Kidney (tissue), 11 donors: ENCODE results near the gene NPIPB8. TPM values are rescaled to one million over a fixed set of nuclear protein-coding genes. Genes with fewer than 3 reads are reported as not detected.
"Not testable (repeated sequence)": the region's sequence is repeated elsewhere in the genome, so short reads cannot be mapped to it uniquely, and the experiment has no call there.

Source experiments
- DNase-seq, 5 donors: peaks; one replicate each; pipeline ENCODE4 v3.0.0-alpha.2; 2013 to 2020
- FAIRE-seq: peaks from 2 replicates; lab custom pipeline; 2012; peaks lifted over from hg19 to GRCh38; lab: Jason Lieb, UNC
- H3K27ac ChIP-seq, 2 donors: one replicate each; pipeline ENCODE4 v1.7.0; 2013; ENCODE audit warnings: low read depth in 2 of 2, low read length in 2 of 2, inconsistent platforms in 1 of 2
- H3K27me3 ChIP-seq: one replicate; pipeline ENCODE4 v1.7.1; 2013; ENCODE audit warnings: low read length, inconsistent platforms; ENCODE audit not compliant: control insufficient read depth, insufficient read depth
- H3K36me3 ChIP-seq, 3 donors: one replicate each; pipeline versions ENCODE4 v1.7.0 to v1.7.1; 2013; ENCODE audit warnings: low read length in 3 of 3, control low read depth in 1 of 3, inconsistent platforms in 1 of 3; ENCODE audit not compliant: insufficient read depth in 3 of 3, control insufficient read depth in 2 of 3
- H3K4me1 ChIP-seq, 3 donors: one replicate each; pipeline versions ENCODE4 v1.7.0 to v1.7.1; 2013; ENCODE audit warnings: low read length in 3 of 3, inconsistent platforms in 1 of 3, low read depth in 1 of 3; ENCODE audit not compliant: control insufficient read depth in 2 of 3, insufficient read depth in 2 of 3
- H3K4me3 ChIP-seq, 3 donors: one replicate each; pipeline versions ENCODE4 v1.7.0 to v1.8.1; 2013; ENCODE audit warnings: low read length in 3 of 3, control low read depth in 1 of 3, inconsistent platforms in 1 of 3
- H3K9ac ChIP-seq, 3 donors: one replicate each; pipeline versions ENCODE4 v1.7.0 to v1.7.1; 2013; ENCODE audit warnings: low read length in 3 of 3, control low read depth in 1 of 3, inconsistent platforms in 1 of 3
- H3K9me3 ChIP-seq, 3 donors: one replicate each; pipeline versions ENCODE4 v1.7.0 to v1.7.1; 2013; ENCODE audit warnings: low read length in 3 of 3, control low read depth in 1 of 3, inconsistent platforms in 1 of 3; ENCODE audit not compliant: control insufficient read depth in 2 of 3, insufficient read depth in 1 of 3
- intact Hi-C: fragments of 100-400 bp; cut with DNase I; formaldehyde crosslinking; loops from one replicate; pipeline ENCODE4 v1.11.1; 2022
- polyA plus RNA-seq: library from polyadenylated mRNA; stranded (reverse); fragments of 350-450 nt; fragmentation: Illumina TruSeq; extraction: RNeasy Lipid Tissue Mini Kit (QIAGEN cat#74804); gene quantifications from one replicate; pipeline ENCODE4 v1.2.3, GENCODE V29; 2014; ENCODE audit warnings: low read depth, low replicate concordance; ENCODE audit not compliant: insufficient read depth
- total RNA-seq: library from RNA; stranded (reverse); fragmentation: NEBNext Ultra II Directional; extraction: Animal tissue kit (Norgen Biotek cat#: 25700); gene quantifications from one replicate; pipeline ENCODE4 v1.2.1, GENCODE V29; 2021
- donor health status: control.
- donor health status: control.
- donor health status: DM: yes; HTN: yes; CAD: no.
- donor health status: Normal renal cell carcinoma (clear cell type).

Gene NPIPB8
- total and polyA plus RNA-seq, 2 donors from 2014 or later = 2.0 TPM; not detected in 1

GRCh38 chr16:28668199-28668598, 30.3 kb downstream of the NPIPB8 start:
- H3K27me3 ChIP-seq, H3K9ac ChIP-seq, H3K27ac ChIP-seq, DNase-seq, intact Hi-C loops, H3K9me3 ChIP-seq, H3K36me3 ChIP-seq, H3K4me3 ChIP-seq, FAIRE-seq, H3K4me1 ChIP-seq: not testable (repeated sequence)

GRCh38 chr16:28688327-28688952, 50.6 kb downstream of the NPIPB8 start:
- H3K9me3 ChIP-seq, H3K27ac ChIP-seq, H3K4me1 ChIP-seq, H3K4me3 ChIP-seq, intact Hi-C loops, H3K36me3 ChIP-seq, H3K9ac ChIP-seq, H3K27me3 ChIP-seq, FAIRE-seq, DNase-seq: not testable (repeated sequence)

GRCh38 chr16:28689425-28689824, 51.6 kb downstream of the NPIPB8 start:
- H3K36me3 ChIP-seq, intact Hi-C loops, H3K4me1 ChIP-seq, H3K9me3 ChIP-seq, DNase-seq, H3K27ac ChIP-seq, H3K9ac ChIP-seq, H3K4me3 ChIP-seq, FAIRE-seq, H3K27me3 ChIP-seq: not testable (repeated sequence)

- H3K9me3 ChIP-seq, H3K27me3 ChIP-seq, H3K36me3 ChIP-seq, DNase-seq, H3K4me1 ChIP-seq, H3K27ac ChIP-seq, intact Hi-C loops, FAIRE-seq, H3K4me3 ChIP-seq, H3K9ac ChIP-seq: not testable (repeated sequence)
These were observed 53.9 kb downstream of the NPIPB8 start for GRCh38 chr16:28691722-28692121.

DNA sequence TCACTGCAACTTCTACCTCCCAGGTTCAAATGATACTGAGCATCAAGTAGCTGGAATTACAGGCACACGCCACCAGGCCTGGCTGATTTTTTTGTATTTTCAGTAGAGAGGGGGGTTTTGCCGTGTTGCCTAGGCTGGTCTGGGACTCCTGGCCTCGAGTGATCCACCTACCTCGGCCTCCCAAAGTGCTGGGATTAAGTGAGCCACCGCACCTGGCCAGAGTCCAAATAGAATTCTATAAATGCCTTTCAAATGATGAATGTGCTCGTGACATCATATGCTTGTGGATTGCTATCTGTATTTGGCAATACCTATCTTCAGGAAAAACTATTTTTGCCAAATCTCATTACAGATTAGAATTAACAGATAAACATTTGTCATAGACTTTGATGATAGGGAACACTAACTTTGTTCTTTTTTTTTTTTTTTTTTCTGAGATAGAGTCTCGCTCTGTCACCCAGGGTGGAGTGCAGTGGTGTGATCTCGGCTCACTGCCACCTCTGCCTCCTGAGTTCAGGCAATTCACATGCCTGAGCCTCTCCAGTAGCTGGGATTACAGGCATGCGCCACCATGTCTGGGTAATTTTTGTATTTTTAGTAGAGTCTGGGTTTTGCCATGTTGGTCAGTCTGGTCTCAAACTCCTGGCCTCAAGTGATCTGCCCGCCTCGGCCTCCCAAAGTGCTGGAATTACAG, 55.5 kb downstream of the NPIPB8 start:
- intact Hi-C loops, H3K9me3 ChIP-seq, H3K36me3 ChIP-seq, H3K27me3 ChIP-seq, DNase-seq, H3K9ac ChIP-seq, FAIRE-seq, H3K4me1 ChIP-seq, H3K4me3 ChIP-seq, H3K27ac ChIP-seq: not testable (repeated sequence)

DNA sequence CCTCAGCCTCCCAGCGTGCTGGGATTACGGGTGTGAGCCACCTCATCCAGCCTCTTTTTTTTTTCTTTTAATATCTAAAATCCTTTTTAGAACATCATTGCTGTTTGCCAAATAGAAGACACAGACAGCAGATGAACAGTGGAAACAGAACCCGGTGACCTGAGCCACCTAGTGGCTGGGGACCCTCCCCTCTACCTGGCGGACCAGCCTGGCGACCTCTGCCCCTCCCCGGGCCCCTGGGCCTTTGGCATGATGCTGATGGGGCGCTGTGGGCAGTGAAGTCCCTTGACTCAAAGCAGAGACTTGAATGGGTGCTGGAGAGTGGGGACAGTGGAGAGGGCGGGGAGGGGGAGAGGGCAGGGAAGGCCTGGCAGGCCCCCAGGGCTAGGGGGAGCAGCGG, 61.9 kb downstream of the NPIPB8 start:
- H3K36me3 ChIP-seq, H3K27ac ChIP-seq, H3K4me3 ChIP-seq, H3K4me1 ChIP-seq, H3K9me3 ChIP-seq, DNase-seq, H3K27me3 ChIP-seq, H3K9ac ChIP-seq, FAIRE-seq, intact Hi-C loops: not testable (repeated sequence)

DNA sequence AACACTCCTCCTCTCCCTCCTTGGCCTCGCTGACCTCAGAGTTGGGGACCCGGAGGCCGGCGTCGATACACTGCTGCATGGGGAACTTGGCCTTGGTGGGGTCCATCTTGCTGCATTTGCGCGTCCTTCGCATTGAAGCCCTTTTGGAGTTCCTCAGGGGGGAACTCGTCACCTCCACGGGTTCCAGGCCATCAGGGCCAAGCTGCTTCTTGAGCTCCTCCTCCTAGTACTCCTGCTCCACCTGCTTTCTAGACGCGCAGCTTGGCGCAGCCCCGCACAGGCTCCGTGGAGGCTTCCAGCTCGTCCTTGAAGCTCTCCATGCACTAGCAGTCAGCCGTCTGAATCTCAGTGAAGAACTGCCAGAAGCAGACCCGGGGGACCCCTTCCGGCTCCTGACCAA, 62.5 kb downstream of the NPIPB8 start:
- H3K4me1 ChIP-seq, FAIRE-seq, intact Hi-C loops, H3K27me3 ChIP-seq, H3K36me3 ChIP-seq, H3K4me3 ChIP-seq, H3K27ac ChIP-seq, H3K9ac ChIP-seq, H3K9me3 ChIP-seq: not testable (repeated sequence)
- DNase-seq = peak in 1 of 5 donors; percentile 3

GRCh38 chr16:28701384-28701783, 63.5 kb downstream of the NPIPB8 start:
- DNase-seq, H3K9me3 ChIP-seq, H3K27me3 ChIP-seq: not testable (repeated sequence)

More at GRCh38 chr16:28701384-28701783, 63.5 kb downstream of the NPIPB8 start:
- H3K9ac ChIP-seq, intact Hi-C loops, FAIRE-seq, H3K27ac ChIP-seq, H3K36me3 ChIP-seq, H3K4me1 ChIP-seq, H3K4me3 ChIP-seq: not testable (repeated sequence)
